Mucosa of stomach (tissue), 1 donor: ENCODE measurements around the gene TEKT5.

ENCODE experiments used
- H3K27me3 ChIP-seq: one replicate; pipeline ENCODE4 v1.7.0; 2013; ENCODE audit warnings: mild to moderate bottlenecking, low read length; ENCODE audit not compliant: control insufficient read depth, insufficient read depth
- H3K36me3 ChIP-seq: one replicate; pipeline ENCODE4 v1.7.0; 2013; ENCODE audit warnings: low read length; ENCODE audit not compliant: control insufficient read depth, insufficient read depth
- H3K4me1 ChIP-seq: one replicate; pipeline ENCODE4 v1.7.0; 2013; ENCODE audit warnings: mild to moderate bottlenecking, low read length; ENCODE audit not compliant: control insufficient read depth, insufficient read depth
- H3K4me3 ChIP-seq: one replicate; pipeline ENCODE4 v1.7.0; 2013; ENCODE audit warnings: low read length
- H3K9ac ChIP-seq: one replicate; pipeline ENCODE4 v1.7.0; 2013; ENCODE audit warnings: mild to moderate bottlenecking, low read length, moderate library complexity
- H3K9me3 ChIP-seq: one replicate; pipeline ENCODE4 v1.7.0; 2013; ENCODE audit warnings: mild to moderate bottlenecking, low read length, moderate library complexity; ENCODE audit not compliant: control insufficient read depth
- donor health status: Pancreatic carcinoma.

TEKT5 gene

GRCh38 chr16:10610499-10611184 lies 84.1 kb downstream of the TEKT5 start:
- H3K9me3 ChIP-seq, result no peaks in the 10 kb centered on the region
- H3K4me1 ChIP-seq, result no peaks in the 10 kb centered on the region
- no peaks in the 10 kb centered on the region for H3K36me3 ChIP-seq
- no peak overlapping the region for H3K4me3 ChIP-seq
- no peak overlapping the region for H3K9ac ChIP-seq
- no peaks in the 10 kb centered on the region for H3K27me3 ChIP-seq

DNA sequence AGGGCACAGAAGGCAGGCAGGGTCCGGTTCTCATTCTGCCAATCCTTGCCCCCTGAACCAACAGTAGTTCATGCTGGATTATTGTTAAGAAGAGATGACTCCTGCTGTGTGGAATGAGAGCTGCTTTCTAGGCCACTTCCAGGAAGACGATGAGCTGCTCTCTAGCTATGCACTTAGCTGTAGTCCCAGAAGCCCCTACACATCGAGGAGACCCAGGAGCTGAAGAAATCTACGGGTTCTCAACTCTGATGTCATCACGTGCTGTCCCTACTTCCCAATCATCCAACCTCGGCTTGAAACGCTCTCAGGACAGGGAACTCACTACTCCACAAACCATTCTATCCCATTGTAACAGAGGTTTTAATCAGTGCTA lies 85.3 kb downstream of the TEKT5 start:
- Histone ChIP-seq H3K36me3 (no peaks in the 10 kb centered on the region), H3K4me3 (no peak overlapping the region), H3K9ac (no peak overlapping the region), H3K9me3 (no peaks in the 10 kb centered on the region), H3K27me3 (no peaks in the 10 kb centered on the region), H3K4me1 (no peaks in the 10 kb centered on the region)

- H3K4me3 ChIP-seq, result no peak overlapping the region
- no peak overlapping the region for H3K9ac ChIP-seq
- H3K36me3 ChIP-seq, result no peaks in the 10 kb centered on the region
- no peaks in the 10 kb centered on the region for H3K9me3 ChIP-seq
- H3K27me3 ChIP-seq, result no peaks in the 10 kb centered on the region
- H3K4me1 ChIP-seq, result no peaks in the 10 kb centered on the region
Observed at GRCh38 chr16:10608687-10609401, 85.9 kb downstream of the TEKT5 start.

DNA sequence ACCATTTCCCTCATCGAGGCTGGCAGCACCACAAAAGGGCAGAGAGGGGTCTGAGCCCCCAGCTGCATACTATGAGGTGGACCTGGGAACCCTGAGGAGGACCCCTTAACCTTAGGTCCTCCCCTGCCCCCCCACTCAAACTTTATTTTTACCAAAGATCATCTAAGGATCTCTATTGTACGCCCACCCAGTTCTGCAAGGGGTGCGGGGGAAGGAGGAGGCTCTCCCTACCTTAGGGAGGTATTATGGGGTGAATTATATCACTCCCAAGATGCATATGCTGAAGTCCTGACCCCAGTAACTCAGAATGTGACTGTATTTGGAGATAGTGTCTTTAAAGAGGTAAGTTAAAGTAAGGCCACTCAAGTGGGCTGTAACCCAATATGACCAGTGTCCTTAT lies 87.6 kb downstream of the TEKT5 start:
- Histone ChIP-seq H3K4me1 (peaks cover under 1% of the 10 kb centered on the region), H3K4me3 (no peak overlapping the region), H3K9me3 (no peaks in the 10 kb centered on the region), H3K27me3 (no peaks in the 10 kb centered on the region), H3K9ac (no peak overlapping the region), H3K36me3 (no peaks in the 10 kb centered on the region)

DNA sequence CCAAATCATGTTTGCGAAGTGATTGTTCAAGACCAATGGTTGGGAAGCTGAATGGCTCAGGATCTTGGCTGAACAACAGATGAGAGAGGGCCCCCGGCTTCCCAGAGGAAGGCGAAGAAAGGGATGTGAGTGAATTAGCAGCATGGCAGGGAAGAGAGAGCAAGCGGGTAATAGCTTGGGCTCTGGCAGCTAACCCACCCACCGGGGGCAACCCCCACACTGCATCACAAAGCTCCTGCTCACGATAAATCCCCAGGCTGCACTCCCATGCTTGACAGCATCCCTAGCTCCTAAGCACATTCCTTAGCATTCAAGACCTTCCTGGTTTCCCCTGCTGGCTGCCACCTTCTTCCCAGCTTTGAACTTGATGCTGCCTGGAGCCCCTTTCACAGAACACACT lies 88.1 kb downstream of the TEKT5 start:
- Histone ChIP-seq H3K36me3 (no peaks in the 10 kb centered on the region), H3K4me1 (peaks cover 6% of the 10 kb centered on the region), H3K27me3 (no peaks in the 10 kb centered on the region), H3K4me3 (no peak overlapping the region), H3K9me3 (no peaks in the 10 kb centered on the region), H3K9ac (no peak overlapping the region)

DNA sequence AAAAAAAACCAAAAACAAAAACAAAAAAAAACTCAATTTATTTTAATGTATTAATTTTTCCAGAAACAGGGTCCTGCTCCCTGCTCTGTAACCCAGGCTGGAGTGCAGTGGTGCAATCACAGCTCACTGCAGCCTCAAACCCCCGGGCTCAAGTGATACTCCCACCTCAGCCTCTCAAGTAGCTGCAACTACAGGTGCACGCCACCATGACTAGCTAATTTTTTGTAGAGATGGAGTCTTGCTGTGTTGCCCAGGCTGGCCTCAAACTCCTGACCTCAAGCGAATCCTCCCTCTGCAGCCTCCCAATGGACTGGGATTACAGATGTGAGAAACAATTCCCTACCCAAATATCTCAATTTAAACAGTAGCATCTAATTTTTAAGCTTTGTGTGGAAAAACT lies 89.1 kb downstream of the TEKT5 start:
- no peaks in the 10 kb centered on the region for H3K36me3 ChIP-seq
- no peaks in the 10 kb centered on the region for H3K9me3 ChIP-seq
- no peak overlapping the region for H3K4me3 ChIP-seq
- H3K4me1 ChIP-seq, result peaks cover 12% of the 10 kb centered on the region
- no peak overlapping the region for H3K9ac ChIP-seq
- H3K27me3 ChIP-seq, result no peaks in the 10 kb centered on the region

- H3K36me3 ChIP-seq, result no peaks in the 10 kb centered on the region
- H3K9me3 ChIP-seq, result no peaks in the 10 kb centered on the region
- H3K9ac ChIP-seq, result no peak overlapping the region
- H3K4me3 ChIP-seq, result no peak overlapping the region
- peaks cover 42% of the 10 kb centered on the region for H3K4me1 ChIP-seq
- no peaks in the 10 kb centered on the region for H3K27me3 ChIP-seq
Observed at GRCh38 chr16:10601444-10602408, 93.0 kb downstream of the TEKT5 start.

DNA sequence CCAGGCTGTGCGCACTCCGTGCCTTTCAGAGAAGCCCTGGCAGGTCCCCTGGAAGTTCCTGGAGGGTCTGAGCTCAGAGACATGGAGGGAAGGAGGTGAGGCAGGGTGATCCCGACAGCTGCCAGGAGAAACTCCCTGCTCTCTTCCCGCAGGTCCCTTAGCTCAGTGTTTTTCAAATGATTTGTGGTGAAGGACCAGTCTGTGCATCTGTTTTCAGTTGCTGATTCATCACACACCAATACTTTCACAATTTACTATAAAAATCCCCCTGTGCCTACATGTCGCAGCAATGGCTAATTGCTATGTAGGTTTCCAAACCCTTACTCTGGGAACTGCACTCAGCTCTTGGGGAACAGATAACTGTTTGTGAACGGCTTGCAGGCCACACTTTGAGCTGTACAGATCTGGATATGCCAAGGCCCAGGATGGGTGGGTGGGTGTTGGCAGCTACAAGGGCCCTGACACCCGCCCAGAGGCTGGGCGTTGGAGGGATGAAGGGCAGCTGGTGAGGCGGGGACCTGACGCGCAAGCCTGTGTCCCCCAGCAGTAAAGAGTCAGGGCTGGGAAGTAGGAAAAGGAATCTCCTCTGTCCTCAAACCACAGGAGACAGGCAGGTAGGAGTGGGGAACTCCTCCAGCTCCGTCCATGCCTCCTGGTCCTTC lies 93.8 kb downstream of the TEKT5 start:
- H3K9me3 ChIP-seq, result no peaks in the 10 kb centered on the region
- peaks cover 49% of the 10 kb centered on the region for H3K4me1 ChIP-seq
- no peaks in the 10 kb centered on the region for H3K36me3 ChIP-seq
- H3K9ac ChIP-seq, result no peak overlapping the region
- no peaks in the 10 kb centered on the region for H3K27me3 ChIP-seq
- H3K4me3 ChIP-seq, result no peak overlapping the region

- Histone ChIP-seq H3K27me3 (no peaks in the 10 kb centered on the region), H3K4me1 (peaks cover 56% of the 10 kb centered on the region), H3K9me3 (no peaks in the 10 kb centered on the region), H3K9ac (no peak overlapping the region), H3K4me3 (no peak overlapping the region), H3K36me3 (no peaks in the 10 kb centered on the region)
Observed at GRCh38 chr16:10599626-10600025, 95.1 kb downstream of the TEKT5 start.

DNA sequence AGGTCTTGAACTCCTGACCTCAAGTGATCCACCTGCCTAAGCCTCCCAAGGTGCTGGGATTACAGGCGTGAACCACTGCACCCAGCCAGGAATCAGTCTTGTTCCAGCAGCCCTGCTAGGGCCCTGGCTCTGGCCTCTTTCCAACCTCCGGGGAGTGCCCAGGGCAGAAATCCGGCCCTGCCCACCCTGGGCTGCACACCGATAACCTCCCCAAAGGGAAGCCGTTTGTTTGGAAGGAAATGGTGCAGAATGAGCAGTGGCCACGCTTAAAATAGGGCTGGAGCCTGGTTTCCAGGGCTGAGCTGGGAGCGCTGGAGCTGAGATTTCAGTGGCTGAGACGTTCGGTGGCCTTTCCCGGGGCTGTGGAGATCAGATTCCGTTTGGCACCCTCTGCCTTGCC lies 96.6 kb downstream of the TEKT5 start:
- Histone ChIP-seq H3K9ac (no peak overlapping the region), H3K4me1 (peaks cover 67% of the 10 kb centered on the region), H3K4me3 (no peak overlapping the region), H3K27me3 (no peaks in the 10 kb centered on the region), H3K9me3 (no peaks in the 10 kb centered on the region), H3K36me3 (no peaks in the 10 kb centered on the region)

DNA sequence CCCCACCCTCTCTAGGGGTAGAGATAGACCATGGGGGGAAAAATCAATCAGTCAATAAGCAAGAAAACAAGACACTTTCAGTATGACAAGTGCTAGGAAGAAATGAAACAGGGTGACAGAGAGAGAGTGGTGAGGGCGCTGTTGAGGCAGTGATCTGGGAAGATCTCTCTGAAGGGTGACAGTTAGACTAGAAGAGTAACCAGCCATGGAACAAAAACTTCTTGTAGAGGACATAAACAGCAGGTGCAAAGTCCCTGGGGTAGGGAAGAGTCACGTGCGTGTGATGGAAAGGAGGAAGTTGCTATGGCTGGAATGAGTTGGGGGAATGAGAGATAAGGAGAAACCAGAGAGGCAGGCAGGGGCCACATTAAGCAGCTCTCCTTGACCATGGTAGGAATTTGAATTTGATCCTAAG lies 97.5 kb downstream of the TEKT5 start:
- Histone ChIP-seq H3K9me3 (no peaks in the 10 kb centered on the region), H3K36me3 (no peaks in the 10 kb centered on the region), H3K27me3 (no peaks in the 10 kb centered on the region), H3K4me1 (peaks cover 72% of the 10 kb centered on the region), H3K4me3 (no peak overlapping the region), H3K9ac (no peak overlapping the region)
